ENCODE results near the gene CNTNAP2. TPM values are rescaled to one million over a fixed set of nuclear protein-coding genes. Genes with fewer than 3 reads are reported as not detected.
"Not testable (repeated sequence)": the region's sequence is repeated elsewhere in the genome, so short reads cannot be mapped to it uniquely, and the experiment has no call there.

CNTNAP2 gene
- total and polyA plus RNA-seq, 9 donors: 8.3 to 18.8 (median 10.4) TPM

DNA sequence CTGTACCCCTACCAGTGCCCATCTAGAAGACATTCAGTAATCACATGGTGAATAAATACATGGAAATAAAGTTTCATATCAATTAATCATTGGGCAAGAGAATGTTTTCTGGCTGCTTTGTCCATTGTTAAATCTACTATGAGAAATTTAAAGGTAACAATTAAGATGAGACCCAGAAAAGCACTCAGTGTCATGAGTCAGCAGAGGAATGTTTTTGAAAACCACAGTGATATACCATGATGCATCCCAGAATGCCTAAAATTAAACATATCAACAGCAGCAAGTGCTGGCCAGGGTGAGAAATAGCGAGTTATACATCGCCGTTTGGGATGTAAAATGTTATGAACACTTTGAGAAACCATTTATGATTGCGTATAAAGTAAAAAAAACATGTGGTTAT lies 1648.7 kb downstream of the CNTNAP2 start:
- H3K9me3 ChIP-seq (replicated peaks; ENCODE audit: control insufficient read depth, low read depth, low read length): no peaks in the 10 kb centered on the region
- no peaks in the 10 kb centered on the region for H3K4me1 ChIP-seq (ENCODE audit: control insufficient read depth, insufficient read depth, low read length)
- H3K27me3 ChIP-seq (ENCODE audit: control insufficient read depth, insufficient read depth, low read length): no peaks in the 10 kb centered on the region
- DNase-seq: no peak
- no peak overlapping the region for H3K27ac ChIP-seq (ENCODE audit: low read length)
- no CpG with 5 or more reads among the region's 4 CpGs for WGBS (ENCODE audit: insufficient coverage)
- H3K4me3 ChIP-seq (ENCODE audit: low read length): no peak overlapping the region
- no peaks in the 10 kb centered on the region for H3K36me3 ChIP-seq (ENCODE audit: control insufficient read depth, insufficient read depth, low read length)

DNA sequence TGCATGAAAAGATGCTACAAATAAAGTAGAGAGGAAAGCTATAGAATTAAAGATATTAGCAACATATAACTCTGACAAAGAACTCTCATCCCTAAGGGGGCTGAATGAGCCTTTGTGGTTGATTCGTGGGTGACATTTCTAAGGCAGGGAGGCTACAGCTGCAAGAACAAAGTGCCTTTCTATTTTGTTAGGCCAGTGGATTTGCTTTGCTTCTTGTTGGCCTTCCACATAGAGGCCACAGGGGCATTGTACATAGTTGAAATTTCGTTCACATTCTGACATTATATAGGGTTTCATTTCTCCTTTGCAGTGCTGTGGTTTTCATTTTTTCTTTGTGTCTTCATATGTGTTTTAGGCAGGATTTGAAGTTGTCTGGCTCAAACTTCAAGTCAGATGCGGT lies 1654.7 kb downstream of the CNTNAP2 start:
- WGBS (ENCODE audit: insufficient coverage): no CpG with 5 or more reads among the region's 3 CpGs
- no peaks in the 10 kb centered on the region for H3K4me1 ChIP-seq (ENCODE audit: control insufficient read depth, insufficient read depth, low read length)
- H3K4me3 ChIP-seq (ENCODE audit: low read length): no peak overlapping the region
- DNase-seq: peak; percentile 41
- no peaks in the 10 kb centered on the region for H3K9me3 ChIP-seq (replicated peaks; ENCODE audit: control insufficient read depth, low read depth, low read length)
- no peak overlapping the region for H3K27ac ChIP-seq (ENCODE audit: low read length)
- H3K27me3 ChIP-seq (ENCODE audit: control insufficient read depth, insufficient read depth, low read length): no peaks in the 10 kb centered on the region
- no peaks in the 10 kb centered on the region for H3K36me3 ChIP-seq (ENCODE audit: control insufficient read depth, insufficient read depth, low read length)

DNA sequence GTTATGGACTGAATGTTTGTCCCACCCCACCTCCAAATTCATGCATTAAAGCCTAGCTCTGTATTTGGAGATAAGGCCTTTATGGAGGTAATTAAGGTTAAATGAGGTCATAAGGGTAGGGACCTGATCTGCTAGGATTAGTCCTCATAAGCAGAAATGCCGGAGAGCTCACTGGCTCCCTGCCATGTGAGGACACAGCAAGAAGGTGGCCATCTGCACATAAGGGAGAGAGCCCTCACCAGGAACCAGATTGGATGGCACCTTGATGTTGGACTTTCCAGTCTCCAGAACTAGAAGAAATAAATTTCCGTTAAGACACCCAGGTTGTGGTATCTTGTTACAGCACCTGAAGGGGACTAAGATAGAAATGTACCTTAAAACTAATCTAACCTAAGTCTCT lies 1657.9 kb downstream of the CNTNAP2 start:
- no peak for DNase-seq
- no peak overlapping the region for H3K4me3 ChIP-seq (ENCODE audit: low read length)
- no peaks in the 10 kb centered on the region for H3K9me3 ChIP-seq (replicated peaks; ENCODE audit: control insufficient read depth, low read depth, low read length)
- no peaks in the 10 kb centered on the region for H3K27me3 ChIP-seq (ENCODE audit: control insufficient read depth, insufficient read depth, low read length)
- no peak overlapping the region for H3K27ac ChIP-seq (ENCODE audit: low read length)
- WGBS (ENCODE audit: insufficient coverage): 33% methylated on average over 1 of the region's 2 CpGs
- H3K36me3 ChIP-seq (ENCODE audit: control insufficient read depth, insufficient read depth, low read length): no peaks in the 10 kb centered on the region
- no peaks in the 10 kb centered on the region for H3K4me1 ChIP-seq (ENCODE audit: control insufficient read depth, insufficient read depth, low read length)

DNA sequence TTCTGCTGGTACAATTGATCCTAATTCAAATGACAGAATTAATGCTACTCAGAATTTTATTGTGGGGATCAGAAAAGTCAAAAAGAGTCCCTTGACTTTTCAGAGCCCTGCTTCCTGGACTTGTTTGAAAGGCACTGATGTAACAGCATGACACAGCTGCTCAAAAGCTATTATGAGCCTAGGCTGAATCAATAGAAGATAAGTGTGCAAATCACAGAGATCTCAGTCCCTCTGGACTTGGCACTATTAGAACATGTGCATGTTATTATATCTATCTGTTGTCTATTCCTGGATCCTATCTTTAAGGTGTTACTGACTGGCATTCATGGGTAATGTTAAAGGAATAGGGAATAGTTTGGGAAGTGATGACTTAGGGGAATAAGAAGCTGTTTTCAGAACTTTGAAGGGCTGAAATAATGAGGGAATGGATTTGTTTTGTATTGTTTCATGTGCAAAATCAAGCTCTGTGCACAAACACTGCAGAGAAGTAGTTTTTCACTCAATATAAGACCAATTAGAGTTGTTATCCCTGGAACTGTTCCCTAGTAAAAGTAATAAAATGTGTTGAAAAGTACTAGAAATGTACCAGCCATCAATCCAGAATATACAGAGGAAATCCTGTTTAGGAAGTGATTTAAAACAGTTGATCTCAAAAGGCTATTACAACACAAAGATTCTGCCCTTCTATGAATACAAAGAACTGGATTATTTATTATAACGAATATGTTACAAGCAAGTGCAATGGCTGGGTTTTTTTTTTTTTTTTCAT lies 1659.1 kb downstream of the CNTNAP2 start:
- H3K27ac ChIP-seq (ENCODE audit: low read length): no peak overlapping the region
- peak; percentile 15 for DNase-seq

DNA sequence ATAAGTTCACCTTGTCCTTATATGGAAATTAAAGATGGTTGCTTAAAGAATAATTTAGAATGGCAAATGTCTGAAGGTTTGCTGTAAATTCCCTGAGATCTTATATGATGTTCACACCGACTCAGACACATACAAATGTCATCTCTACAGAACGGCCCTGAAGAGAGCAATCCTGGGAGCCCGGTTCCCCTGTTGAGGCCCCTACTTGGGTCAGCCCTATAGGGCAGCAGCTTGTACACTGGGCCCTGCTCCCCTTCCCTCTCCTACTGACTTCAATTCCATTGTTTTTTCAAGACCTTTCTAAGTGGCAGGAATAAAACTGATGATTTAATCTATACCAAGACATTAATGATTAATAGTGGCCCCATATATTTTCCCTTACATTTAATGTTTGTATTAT lies 1660.7 kb downstream of the CNTNAP2 start:
- no peaks in the 10 kb centered on the region for H3K4me1 ChIP-seq (ENCODE audit: control insufficient read depth, insufficient read depth, low read length)
- no peak for DNase-seq
- no peaks in the 10 kb centered on the region for H3K9me3 ChIP-seq (replicated peaks; ENCODE audit: control insufficient read depth, low read depth, low read length)
- WGBS (ENCODE audit: insufficient coverage): no CpG with 5 or more reads among the region's 3 CpGs
- no peak overlapping the region for H3K4me3 ChIP-seq (ENCODE audit: low read length)
- no peaks in the 10 kb centered on the region for H3K36me3 ChIP-seq (ENCODE audit: control insufficient read depth, insufficient read depth, low read length)
- H3K27ac ChIP-seq (ENCODE audit: low read length): no peak overlapping the region
- no peaks in the 10 kb centered on the region for H3K27me3 ChIP-seq (ENCODE audit: control insufficient read depth, insufficient read depth, low read length)

More for the DNA sequence above, 1659.1 kb downstream of the CNTNAP2 start:
- no peaks in the 10 kb centered on the region for H3K36me3 ChIP-seq (ENCODE audit: control insufficient read depth, insufficient read depth, low read length)
- H3K4me1 ChIP-seq (ENCODE audit: control insufficient read depth, insufficient read depth, low read length): no peaks in the 10 kb centered on the region
- no peak overlapping the region for H3K4me3 ChIP-seq (ENCODE audit: low read length)
- H3K9me3 ChIP-seq (replicated peaks; ENCODE audit: control insufficient read depth, low read depth, low read length): no peaks in the 10 kb centered on the region
- H3K27me3 ChIP-seq (ENCODE audit: control insufficient read depth, insufficient read depth, low read length): no peaks in the 10 kb centered on the region
- WGBS (ENCODE audit: insufficient coverage): no CpG with 5 or more reads among the region's 1 CpG

DNA sequence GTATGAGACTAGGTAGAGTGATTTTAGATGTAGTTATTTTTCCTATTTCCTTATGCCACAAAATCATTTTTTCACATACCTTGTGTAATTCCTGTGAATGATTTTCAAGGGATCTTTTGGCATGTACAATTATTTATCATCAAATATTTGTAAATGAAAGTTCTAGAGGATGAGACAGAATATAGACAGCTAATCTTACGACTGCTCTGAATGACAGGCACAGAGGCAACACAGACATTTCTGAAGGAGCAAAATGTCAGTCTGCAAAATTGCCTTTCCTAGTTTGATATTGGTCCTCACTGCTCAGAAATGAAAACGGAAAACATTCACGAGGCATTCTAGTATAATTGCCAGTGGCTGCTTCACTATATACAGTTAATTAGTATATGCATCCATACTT lies 1663.3 kb downstream of the CNTNAP2 start:
- no peak overlapping the region for H3K4me3 ChIP-seq (ENCODE audit: low read length)
- WGBS (ENCODE audit: insufficient coverage): 100% methylated on average over 1 of the region's 3 CpGs
- H3K36me3 ChIP-seq (ENCODE audit: control insufficient read depth, insufficient read depth, low read length): no peaks in the 10 kb centered on the region
- no peaks in the 10 kb centered on the region for H3K4me1 ChIP-seq (ENCODE audit: control insufficient read depth, insufficient read depth, low read length)
- no peaks in the 10 kb centered on the region for H3K27me3 ChIP-seq (ENCODE audit: control insufficient read depth, insufficient read depth, low read length)
- H3K27ac ChIP-seq (ENCODE audit: low read length): no peak overlapping the region
- DNase-seq: no peak
- no peaks in the 10 kb centered on the region for H3K9me3 ChIP-seq (replicated peaks; ENCODE audit: control insufficient read depth, low read depth, low read length)

DNA sequence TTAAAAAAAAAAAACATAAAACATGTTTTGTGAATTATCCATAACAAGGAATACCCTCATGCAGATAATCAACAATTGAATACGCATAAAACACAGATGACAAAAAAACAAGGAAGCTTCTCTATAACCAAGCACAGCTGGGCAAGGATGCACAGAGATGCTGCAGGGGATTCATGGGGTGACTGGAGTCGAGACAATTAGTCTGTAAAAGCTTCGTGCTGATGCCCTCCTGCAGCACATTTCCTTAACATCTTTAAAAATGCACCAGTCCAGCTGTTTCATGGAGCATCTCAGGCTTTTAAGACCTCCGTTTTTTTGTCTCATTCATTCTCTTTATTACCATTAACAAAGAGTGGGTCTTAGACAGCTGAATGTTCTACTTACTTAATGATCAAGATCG lies 1680.0 kb downstream of the CNTNAP2 start:
- DNase-seq: no peak
- 67% methylated on average over 1 of the region's 5 CpGs for WGBS (ENCODE audit: insufficient coverage)
- H3K36me3 ChIP-seq (ENCODE audit: control insufficient read depth, insufficient read depth, low read length): no peaks in the 10 kb centered on the region
- H3K4me1 ChIP-seq (ENCODE audit: control insufficient read depth, insufficient read depth, low read length): no peaks in the 10 kb centered on the region
- H3K4me3 ChIP-seq (ENCODE audit: low read length): no peak overlapping the region
- H3K9me3 ChIP-seq (replicated peaks; ENCODE audit: control insufficient read depth, low read depth, low read length): no peaks in the 10 kb centered on the region
- no peak overlapping the region for H3K27ac ChIP-seq (ENCODE audit: low read length)
- no peaks in the 10 kb centered on the region for H3K27me3 ChIP-seq (ENCODE audit: control insufficient read depth, insufficient read depth, low read length)

DNA sequence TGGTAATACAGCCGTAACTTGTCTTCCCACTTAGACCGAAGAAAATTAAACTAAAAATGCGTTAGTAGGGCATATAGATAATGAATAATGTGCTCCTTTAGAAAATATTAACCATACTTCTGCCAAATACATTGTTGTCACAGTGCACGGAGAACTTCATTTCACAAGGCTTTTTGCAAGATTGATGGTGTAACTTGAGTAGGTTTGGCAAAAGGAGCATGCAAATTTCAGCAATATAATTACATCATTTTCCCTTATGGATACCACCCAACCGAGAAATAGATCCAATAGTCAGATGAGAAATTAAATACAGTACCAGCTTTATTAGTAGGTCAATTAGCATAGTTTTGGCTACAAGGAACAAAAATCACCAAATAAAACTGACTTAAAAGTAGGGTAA lies 1681.4 kb downstream of the CNTNAP2 start:
- no peaks in the 10 kb centered on the region for H3K27me3 ChIP-seq (ENCODE audit: control insufficient read depth, insufficient read depth, low read length)
- WGBS (ENCODE audit: insufficient coverage): no CpG with 5 or more reads among the region's 5 CpGs
- no peaks in the 10 kb centered on the region for H3K9me3 ChIP-seq (replicated peaks; ENCODE audit: control insufficient read depth, low read depth, low read length)
- no peak overlapping the region for H3K27ac ChIP-seq (ENCODE audit: low read length)
- H3K4me3 ChIP-seq (ENCODE audit: low read length): no peak overlapping the region
- no peaks in the 10 kb centered on the region for H3K36me3 ChIP-seq (ENCODE audit: control insufficient read depth, insufficient read depth, low read length)
- DNase-seq: peak; percentile 19
- H3K4me1 ChIP-seq (ENCODE audit: control insufficient read depth, insufficient read depth, low read length): no peaks in the 10 kb centered on the region

DNA sequence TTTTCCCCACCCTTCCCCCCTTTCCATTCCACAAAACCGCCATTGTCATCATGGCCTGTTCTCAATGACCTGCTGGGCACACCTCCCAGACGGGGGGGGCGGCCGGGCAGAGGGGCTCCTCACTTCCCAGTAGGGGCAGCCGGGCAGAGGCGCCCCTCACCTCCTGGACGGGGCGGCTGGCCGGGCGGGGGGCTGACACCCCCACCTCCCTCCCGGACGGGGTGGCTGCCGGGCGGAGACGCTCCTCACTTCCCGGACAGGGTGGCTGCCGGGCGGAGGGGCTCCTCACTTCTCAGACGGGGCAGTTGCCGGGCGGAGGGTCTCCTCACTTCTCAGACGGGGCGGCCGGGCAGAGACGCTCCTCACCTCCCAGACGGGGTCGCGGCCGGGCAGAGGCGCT lies 1685.2 kb downstream of the CNTNAP2 start:
- not testable (repeated sequence) for H3K4me3 ChIP-seq (ENCODE audit: low read length)
- 100% methylated on average over 3 of the region's 30 CpGs for WGBS (ENCODE audit: insufficient coverage)

DNA sequence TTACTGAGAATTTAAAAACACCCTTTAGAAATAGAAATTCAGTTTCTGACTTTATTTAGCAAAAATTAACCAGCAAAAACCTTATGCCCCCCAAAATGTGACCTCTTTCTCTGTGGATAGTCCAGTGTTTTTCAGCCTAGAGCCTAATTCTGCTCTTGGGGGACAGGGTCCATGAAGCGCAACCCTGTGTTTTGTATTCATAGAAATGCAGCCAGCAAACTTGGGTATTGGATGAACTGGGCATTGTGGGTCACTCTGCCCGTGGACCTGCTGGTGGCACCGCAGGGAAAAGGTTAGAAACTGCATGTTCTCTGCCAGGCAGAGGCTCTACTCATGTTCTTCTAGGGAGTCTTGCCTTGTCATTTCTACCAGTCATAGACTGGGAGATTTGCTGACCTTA lies 1686.5 kb downstream of the CNTNAP2 start:
- Histone ChIP-seq H3K4me3 (ENCODE audit: low read length) (no peak overlapping the region), H3K36me3 (ENCODE audit: control insufficient read depth, insufficient read depth, low read length) (no peaks in the 10 kb centered on the region), H3K27ac (ENCODE audit: low read length) (no peak overlapping the region), H3K9me3 (replicated peaks; ENCODE audit: control insufficient read depth, low read depth, low read length) (no peaks in the 10 kb centered on the region), H3K4me1 (ENCODE audit: control insufficient read depth, insufficient read depth, low read length) (no peaks in the 10 kb centered on the region), H3K27me3 (ENCODE audit: control insufficient read depth, insufficient read depth, low read length) (no peaks in the 10 kb centered on the region)
- DNase-seq: no peak
- whole genome bisulfite sequencing (ENCODE audit: insufficient coverage): 50% methylated on average over 2 of the region's 3 CpGs

More for the DNA sequence above, 1685.2 kb downstream of the CNTNAP2 start:
- H3K27ac ChIP-seq (ENCODE audit: low read length); H3K9me3 ChIP-seq (replicated peaks; ENCODE audit: control insufficient read depth, low read depth, low read length); H3K4me1 ChIP-seq (ENCODE audit: control insufficient read depth, insufficient read depth, low read length); H3K27me3 ChIP-seq (ENCODE audit: control insufficient read depth, insufficient read depth, low read length); H3K36me3 ChIP-seq (ENCODE audit: control insufficient read depth, insufficient read depth, low read length); DNase-seq: not testable (repeated sequence)

DNA sequence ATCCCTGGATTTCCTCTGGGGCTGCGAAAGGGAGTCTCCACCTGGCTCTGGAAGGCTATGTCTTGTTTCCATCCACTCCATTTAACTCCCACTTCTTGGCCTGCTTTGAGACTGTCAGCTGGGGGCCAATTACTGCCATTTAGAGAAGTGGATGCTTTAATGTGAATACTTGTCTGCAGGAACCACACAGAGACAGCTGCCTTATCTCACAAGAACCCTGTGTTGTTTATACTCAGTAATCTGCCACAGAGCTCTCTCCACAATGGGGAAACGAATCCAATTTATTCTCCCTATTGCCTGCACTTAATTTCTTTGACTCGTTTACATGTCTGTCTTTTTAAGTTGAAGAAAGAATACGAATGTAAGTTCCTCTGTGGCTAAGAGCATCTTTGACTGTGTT lies 1687.0 kb downstream of the CNTNAP2 start:
- H3K36me3 ChIP-seq (ENCODE audit: control insufficient read depth, insufficient read depth, low read length): no peaks in the 10 kb centered on the region
- H3K4me1 ChIP-seq (ENCODE audit: control insufficient read depth, insufficient read depth, low read length): no peaks in the 10 kb centered on the region
- DNase-seq: no peak
- no peak overlapping the region for H3K4me3 ChIP-seq (ENCODE audit: low read length)
- WGBS (ENCODE audit: insufficient coverage): no CpG with 5 or more reads among the region's 4 CpGs
- H3K9me3 ChIP-seq (replicated peaks; ENCODE audit: control insufficient read depth, low read depth, low read length): no peaks in the 10 kb centered on the region
- no peak overlapping the region for H3K27ac ChIP-seq (ENCODE audit: low read length)
- H3K27me3 ChIP-seq (ENCODE audit: control insufficient read depth, insufficient read depth, low read length): no peaks in the 10 kb centered on the region
